Midbrain (tissue), 1 donor: ENCODE data around the gene RHBDL1.

Experiments
- DNase-seq: peaks from one replicate; lab custom pipeline; 2025; lab: John Stamatoyannopoulos, UW

The RHBDL1 gene

DNA sequence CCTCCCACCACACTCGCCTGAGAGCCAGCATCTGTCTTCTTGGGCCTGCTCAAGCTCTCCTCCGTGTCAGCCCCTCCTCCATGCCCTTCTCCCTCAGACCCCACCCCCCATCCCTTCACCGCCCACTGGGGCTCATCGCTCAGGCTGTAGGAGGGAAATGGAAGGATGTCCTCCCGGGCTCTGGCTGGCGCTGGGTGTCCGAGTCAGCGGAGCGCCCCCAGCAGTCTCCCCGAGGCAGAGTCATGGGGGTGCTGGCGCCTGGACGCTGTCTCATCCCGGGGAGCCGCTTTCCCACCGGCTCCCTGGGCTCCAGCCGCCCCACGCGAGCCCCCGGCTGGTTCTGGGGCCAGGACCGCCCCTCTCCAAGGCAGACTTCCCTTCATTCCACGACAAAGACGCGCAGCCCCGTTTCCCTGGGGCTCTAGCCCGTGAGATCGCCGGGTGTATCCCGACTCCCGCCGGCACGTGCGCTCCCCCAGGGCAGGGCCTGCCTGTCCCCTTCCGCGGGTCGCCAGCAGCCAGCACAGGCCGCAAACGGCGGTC is 45.0 kb downstream of the RHBDL1 start:
- peak; percentile 58 for DNase-seq

DNA sequence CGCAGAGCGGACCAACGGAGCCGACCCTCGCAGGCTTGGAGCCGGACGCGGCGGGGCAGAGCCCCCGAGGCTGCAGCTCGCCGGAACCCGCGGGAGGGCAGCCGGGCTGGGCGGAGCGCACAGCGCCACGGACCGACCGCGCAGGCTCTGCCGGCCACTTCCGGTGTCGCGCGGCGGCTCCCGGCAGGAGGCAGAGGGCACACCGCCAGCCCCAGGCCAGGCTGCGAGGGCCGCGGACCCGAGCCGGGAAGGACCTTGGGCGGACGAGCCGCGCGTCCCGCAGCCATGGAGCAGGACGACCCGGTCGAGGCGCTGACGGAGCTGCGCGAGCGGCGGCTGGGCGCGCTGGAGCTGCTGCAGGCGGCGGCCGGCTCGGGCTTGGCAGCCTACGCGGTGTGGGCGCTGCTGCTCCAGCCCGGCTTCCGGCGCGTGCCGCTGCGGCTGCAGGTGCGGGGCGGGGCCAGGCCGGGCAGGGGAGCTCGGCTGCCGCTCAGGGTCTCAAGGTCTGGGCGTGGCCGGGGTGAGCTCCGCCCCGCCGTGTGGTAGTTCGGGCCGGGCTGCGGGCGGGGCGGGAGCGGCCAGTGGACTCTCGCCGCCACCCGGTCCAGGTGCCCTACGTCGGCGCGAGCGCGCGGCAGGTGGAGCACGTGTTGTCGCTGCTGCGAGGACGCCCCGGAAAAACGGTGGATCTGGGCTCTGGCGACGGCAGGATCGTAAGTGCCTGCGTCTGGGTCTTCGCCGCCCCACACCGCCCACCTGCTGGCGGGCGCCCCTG is 45.7 kb downstream of the RHBDL1 start, which contains the start of gene ANTKMT:
Gene ANTKMT, plus strand, starts transcription at position 157 of the 775 bp plus-strand sequence. Its CDS starts 129 bp downstream, at position 286.
- DNase-seq, result peak; percentile 83

DNA sequence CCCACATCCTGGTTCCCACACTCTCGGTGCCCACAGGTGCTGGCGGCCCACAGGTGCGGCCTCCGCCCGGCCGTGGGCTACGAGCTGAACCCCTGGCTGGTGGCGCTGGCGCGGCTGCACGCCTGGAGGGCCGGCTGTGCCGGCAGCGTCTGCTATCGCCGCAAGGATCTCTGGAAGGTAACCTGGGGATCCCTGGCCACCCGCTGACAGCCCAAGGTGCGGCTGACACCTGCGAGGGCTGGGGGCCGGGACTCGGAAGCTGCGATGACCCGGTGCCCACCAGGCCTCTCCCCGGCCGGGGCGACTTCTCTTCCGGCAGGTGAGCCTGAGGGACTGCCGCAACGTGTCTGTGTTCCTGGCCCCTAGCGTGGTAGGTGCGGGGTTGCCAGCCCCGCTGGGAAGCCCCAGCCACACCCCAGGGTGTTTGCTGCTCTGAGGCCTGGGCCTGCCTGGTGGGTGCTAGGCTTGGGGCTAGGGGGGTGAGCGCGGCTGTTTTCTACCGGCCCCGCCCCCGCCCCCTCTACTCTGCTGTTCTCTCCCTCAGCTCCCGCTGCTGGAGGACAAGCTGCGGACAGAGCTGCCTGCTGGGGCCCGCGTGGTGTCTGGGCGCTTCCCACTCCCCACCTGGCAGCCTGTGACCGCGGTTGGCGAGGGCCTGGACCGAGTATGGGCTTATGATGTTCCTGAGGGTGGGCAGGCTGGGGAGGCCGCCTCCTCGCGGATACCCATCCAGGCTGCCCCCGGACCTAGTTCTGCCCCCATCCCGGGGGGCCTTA is 46.5 kb downstream of the RHBDL1 start:
- DNase-seq, result no peak

DNA sequence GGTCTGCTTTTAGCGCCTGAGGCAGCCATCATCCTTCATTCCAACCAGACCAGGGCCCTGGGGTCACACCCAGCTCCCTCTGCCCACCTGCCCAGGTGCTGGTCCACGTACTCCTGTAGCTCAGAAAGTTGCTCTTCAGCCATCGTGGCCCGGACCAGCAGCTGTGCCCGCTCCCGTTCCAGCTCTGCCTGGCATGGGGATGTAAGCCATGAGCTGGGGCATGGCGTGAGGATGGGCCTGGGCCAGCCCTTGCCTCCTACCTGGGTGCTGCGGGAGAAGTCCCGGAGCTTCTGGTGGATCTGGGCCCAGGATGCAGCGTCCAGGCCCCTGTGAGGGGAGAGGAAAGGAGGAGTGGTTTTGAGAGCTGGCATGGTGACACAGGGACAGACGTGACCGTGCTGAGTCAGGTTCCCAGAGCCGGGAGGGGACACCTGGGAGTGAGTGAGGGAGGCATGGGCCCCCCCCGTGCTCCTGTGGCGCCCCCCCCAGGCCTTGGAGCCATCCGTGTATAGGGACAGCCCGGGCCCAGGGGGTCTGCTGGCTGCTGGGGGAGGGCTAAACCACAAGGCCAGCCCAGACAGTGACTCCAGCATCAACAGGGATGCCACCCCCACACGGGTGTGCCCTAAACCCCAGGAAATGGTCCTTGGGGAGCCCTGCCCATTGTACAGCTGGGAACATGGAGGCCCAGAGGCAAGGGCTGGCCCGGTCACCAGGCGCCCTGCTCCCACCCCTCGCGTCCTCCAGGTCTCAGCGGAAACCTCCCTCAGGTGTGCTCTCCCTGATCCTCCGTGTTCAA is 47.6 kb downstream of the RHBDL1 start:
- no peak for DNase-seq

DNA sequence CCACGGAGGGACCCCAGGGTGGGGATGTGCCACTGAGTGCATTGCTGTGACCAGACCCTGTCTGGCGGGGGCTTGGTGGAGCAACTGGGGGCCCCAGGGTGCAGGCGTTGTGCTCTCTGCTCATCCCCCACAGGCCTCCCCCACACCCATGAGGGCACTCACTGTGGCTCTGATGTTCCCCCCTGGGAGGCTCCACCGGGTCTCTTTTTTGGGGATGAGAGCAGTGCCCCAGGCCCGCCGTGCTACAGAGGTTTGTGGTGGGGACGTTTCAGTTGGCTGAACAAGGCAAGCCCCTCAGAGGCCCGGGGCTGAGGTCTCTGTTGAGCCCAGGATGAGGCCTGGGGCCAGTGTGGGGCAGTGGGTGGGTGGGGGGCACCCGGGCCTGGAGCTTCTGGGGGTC is 48.2 kb downstream of the RHBDL1 start:
- DNase-seq, result no peak

DNA sequence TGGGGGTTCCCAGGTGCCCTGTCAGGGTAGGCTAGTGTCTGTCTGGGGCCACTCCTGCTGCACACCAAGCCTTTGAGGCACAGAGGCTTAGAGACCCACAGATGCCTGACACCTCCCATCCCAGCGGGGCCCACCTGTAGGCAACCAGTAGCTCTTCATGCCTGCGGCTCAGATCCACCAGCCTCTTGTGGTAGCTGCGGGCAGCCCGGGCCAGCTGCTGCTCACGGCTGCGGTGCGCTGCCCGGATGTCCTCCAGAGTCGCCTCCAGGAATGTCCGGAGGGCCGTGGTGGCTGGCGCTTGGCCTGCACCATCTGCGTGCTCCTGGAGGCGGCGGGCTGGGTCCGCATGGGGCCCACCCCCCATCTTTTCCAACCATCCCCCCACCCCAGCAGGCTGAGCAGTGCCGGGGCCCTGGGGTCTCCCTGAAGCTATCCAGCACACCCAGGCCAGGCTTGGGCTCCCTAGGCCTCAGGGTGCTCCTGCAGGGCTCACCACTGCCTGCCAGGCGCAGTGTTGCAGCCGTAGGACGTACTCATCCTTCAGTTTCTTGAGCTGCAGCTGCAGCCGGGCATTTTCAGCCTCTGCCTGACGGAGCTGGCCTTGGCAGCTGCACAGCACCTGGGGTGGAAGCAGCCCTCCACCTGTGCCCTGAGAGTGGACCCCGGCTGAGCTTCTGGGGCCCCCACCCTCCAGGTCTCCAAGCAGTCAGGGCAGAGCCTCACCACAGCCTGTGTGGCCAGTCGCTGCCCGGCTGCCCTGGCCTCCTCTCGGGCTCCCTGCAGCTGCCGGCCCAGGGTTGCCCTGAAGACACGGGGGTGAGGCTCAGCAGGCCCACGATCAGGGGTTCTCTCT is 48.9 kb downstream of the RHBDL1 start:
- no peak for DNase-seq

DNA sequence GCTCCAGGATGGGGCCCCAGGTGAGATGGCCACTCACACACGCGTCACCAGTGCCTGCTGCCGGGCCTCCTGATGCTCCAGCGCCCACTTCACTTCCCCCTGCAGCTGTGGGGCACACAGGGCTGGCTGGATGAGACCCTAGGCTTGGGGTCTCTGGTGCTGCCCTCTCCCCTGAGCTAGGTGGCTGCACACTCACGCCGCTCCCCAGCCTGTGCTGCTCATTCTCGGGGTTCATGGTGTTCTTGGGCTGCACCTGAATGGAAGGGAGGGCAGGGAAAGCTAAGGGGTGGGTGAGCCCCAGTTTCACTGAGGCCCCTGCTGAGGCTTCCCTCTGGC is 49.5 kb downstream of the RHBDL1 start:
- DNase-seq, result no peak

DNA sequence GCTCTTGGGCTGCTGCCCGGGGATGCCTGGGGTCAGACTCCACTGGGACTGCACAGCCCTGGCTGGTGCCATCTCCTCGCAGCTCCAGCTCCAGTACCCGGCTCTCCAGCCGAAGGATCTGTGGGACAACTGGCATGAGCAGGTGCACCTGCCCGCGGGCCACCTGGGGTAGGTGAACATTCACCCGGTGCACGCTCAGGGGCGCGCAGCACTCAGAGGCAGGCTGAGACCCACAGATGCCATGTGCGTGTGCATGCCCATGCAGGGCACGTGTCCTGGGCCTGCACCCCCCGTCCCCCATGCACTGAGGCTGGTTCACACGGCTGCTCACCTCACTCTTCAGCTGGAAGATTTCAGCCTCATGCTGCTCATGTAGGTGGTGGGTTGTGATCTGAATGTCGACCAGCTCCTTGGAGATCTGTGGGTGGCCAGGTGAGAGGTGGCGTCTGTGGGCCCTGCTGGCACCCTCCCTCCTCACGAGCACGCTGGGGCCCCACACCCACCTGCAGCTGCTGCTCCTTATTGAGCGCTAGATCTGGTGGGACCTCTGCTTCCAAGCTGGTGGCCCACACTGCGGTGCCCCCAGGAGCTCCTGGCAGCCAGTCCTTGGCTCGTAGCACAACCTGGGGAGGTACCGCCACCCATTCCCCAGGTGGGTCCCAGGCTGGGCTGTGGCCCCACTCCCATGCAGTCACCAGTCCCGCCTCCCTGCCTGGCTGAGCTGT is 50.2 kb downstream of the RHBDL1 start:
- no peak for DNase-seq

DNA sequence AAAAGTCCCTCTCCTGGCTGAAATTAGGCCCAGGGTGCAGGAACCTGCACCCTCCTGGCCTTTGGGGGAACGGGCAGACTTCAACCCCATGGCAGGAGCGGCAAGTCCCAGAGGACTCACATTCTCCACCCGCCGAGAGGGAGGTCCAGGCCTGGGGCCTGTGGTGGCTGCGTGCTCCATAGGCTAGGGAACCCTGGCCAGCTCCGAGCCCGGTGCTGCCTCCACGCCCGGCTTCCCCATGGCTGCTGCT is 50.6 kb downstream of the RHBDL1 start:
- no peak for DNase-seq

DNA sequence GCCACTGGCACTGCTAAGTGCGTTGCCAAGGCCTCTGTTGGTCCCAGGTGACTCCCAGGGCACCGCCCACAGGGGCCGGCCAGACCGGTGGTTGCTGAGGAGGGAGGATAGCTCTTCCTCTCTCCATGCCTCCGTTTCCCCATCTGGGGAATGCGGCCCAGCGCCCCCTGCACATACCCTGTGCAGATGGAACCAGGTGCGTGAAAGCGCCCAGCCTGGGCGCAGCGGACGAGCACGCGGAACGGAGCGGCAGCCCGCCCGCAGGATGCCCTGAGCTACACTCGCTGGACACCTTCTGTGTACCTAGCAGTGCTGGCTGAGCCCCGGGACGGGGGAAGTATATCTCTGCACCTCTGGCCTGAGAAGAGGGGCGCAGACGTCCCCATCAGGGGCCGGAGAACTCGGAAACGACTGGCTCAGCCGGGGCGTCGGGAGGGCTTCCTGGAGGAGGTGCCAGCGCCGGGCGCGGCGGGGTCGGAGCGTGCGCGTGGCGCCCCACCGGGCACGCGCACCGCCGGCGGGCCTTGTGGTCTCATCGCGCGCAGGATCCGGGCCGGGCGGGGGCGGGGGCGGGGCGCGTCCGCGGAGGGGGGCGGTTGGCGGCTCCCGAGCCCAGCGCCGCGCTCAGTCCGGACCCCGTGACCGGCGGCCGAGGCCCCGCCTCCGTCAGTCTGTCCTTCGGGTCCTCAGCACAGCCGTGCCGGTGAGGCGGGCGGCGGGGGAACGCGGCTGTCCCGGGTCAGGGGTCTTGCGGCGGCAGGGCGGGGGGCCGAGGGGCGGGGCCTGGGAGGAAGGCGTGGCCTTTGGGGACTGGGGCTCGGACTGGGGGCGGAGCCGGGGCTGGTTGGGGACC is 51.2 kb downstream of the RHBDL1 start, which contains the start of the genes CCDC78 and HAGHL:
Gene CCDC78, minus strand, starts transcription at position 6 of the 853 bp plus-strand sequence. CDS start 76 bp downstream, outside the sequence.
Gene HAGHL, plus strand, starts transcription at position 669 of the 853 bp plus-strand sequence. CDS start 404 bp downstream, outside the sequence.
- peak; percentile 56 for DNase-seq

DNA sequence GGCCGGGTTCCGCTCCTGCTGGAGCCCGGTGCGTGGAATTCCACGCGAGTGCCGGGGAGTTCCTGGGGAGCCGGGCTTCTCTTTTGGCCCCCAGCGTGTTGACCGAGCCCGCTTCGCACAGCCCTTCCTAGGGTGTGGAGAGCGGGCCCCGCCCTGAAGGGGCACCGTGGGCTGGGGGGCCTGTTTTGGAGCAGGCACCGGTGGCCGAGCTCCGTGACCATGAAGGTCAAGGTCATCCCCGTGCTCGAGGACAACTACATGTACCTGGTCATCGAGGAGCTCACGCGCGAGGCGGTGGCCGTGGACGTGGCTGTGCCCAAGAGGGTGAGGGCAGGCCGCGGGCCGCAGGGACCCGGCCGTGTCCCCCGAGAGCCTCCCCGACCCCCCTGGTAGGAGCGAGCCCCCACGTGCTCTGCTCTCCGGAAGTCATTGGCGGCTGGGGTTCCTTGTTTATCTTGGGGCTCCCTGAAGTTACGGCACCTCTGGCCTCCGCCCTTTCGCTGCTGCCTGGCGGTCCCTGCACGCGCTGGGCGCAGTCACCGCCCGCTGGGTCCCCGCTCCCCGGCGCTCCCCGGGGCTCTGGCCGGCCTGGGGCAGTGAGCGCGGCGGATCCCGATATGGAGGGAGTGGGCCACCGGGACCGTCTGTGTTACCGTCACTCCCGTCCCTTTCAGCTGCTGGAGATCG is 52.0 kb downstream of the RHBDL1 start:
- DNase-seq, result no peak
